GM12875 (cell line): ENCODE measurements around the gene PAFAH1B2.

ENCODE experiments used
- H3K4me3 ChIP-seq: one replicate; pipeline ENCODE4 v1.5.1; 2011; ENCODE audit warnings: low read depth, low read length, control low read depth
- TF ChIP-seq, protein P1 (sequence below): IDR thresholded peaks from 2 replicates; pipeline ENCODE4 v1.5.1; 2011; ENCODE audit warnings: low read depth, mild to moderate bottlenecking, control low read depth, inconsistent platforms, low read length, moderate library complexity, borderline replicate concordance; ENCODE audit not compliant: insufficient read depth

PAFAH1B2 gene

GRCh38 chr11:117212697-117213355 lies 68.7 kb downstream of the PAFAH1B2 start:
- H3K4me3 ChIP-seq: no peak overlapping the region
- TF ChIP-seq, protein P1, sequence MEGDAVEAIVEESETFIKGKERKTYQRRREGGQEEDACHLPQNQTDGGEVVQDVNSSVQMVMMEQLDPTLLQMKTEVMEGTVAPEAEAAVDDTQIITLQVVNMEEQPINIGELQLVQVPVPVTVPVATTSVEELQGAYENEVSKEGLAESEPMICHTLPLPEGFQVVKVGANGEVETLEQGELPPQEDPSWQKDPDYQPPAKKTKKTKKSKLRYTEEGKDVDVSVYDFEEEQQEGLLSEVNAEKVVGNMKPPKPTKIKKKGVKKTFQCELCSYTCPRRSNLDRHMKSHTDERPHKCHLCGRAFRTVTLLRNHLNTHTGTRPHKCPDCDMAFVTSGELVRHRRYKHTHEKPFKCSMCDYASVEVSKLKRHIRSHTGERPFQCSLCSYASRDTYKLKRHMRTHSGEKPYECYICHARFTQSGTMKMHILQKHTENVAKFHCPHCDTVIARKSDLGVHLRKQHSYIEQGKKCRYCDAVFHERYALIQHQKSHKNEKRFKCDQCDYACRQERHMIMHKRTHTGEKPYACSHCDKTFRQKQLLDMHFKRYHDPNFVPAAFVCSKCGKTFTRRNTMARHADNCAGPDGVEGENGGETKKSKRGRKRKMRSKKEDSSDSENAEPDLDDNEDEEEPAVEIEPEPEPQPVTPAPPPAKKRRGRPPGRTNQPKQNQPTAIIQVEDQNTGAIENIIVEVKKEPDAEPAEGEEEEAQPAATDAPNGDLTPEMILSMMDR: no peak

DNA sequence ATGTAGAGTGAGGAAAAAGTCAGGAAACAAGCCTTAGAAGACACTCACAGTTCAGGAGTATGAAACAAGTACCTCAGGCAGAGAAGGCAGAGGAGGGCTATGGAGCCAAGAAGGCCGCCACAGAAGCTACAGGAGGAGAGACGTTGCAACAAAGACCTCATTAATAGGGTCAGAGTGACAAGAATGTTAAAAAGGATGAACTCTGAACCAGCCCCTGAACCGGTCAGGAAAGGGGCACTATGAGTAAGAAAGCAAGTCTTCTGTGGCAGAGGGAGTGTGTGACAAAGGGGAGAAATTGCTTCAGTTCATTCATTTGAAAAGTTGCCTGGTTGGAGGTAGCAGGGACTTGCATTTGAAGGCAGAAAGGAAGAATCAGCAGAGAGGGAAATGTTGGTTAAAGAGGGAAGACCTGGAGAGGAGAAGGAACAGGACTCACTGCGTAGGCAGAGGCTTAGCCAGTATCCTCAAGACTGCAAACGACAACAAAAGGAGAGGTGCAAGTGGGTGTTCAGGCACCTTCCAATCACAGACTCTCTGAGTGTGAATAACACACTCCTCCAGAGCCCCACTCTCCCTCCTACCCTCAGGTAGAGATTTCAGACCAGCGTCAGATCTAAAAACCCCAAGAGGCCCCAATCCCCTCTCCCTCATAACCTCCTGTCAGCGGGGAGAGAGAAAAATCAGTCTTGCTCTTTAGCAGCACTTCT lies 70.5 kb downstream of the PAFAH1B2 start:
- H3K4me3 ChIP-seq: no peak overlapping the region
- TF ChIP-seq, protein P1: no peak

- H3K4me3 ChIP-seq: no peak overlapping the region
- TF ChIP-seq, protein P1: no peak
Measured at GRCh38 chr11:117217141-117218084, 73.3 kb downstream of the PAFAH1B2 start.

DNA sequence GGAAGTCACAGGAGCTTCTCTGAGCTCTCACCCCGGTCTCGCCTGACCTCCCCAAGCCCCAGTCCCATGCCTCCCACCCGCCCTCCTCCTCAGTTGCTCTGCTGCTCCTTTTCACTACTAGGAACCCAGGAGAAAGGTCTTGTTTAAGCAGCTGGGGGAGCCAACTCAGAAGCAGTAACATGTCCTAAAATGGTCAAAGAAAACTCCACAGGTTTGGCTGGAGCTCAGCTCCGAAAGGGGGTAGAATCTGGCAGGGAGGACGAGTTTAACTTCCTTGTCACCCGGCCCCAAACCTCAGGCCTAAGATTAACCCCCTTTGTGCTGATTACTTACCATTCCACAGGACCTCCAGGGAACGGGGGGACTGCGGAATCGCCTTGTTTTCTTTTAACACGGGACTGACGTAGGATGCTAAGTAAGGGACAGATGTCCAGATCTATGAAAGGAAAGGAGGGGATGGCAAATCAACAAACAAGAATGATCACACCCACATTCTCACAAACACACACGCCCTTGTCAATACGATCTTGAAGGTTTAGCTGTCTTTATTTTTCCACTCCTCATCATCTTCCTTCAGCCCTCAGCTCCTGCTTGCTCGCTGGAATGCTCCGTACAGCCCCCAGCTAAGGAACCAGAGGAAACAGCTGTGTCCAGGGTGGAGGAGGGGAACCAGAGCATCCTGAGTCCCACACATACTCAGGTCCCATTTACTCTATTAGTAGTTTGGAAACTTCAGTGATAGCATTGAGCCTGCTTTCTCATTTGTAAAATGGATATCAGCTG lies 74.2 kb downstream of the PAFAH1B2 start:
- TF ChIP-seq, protein P1: no peak
- no peak overlapping the region for H3K4me3 ChIP-seq

DNA sequence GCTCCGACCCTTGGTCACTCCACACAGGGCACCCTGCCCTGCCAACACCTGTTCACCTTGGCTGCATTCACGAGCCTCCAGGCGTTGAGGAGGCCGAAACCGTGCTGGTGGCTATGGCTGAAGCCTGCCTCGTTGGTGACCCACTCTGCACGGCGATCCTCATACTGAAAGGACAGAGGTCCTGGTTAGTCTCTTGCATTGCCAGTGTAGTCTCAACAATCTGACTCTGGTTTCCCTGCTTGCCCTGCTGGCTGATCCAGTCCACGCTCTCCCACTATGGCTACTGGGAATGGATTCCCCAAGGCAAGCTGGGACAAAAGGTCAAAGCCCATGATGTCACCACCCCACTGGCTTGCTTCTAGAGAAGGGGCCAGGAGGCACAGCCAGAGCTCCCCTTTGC lies 74.9 kb downstream of the PAFAH1B2 start:
- H3K4me3 ChIP-seq: no peak overlapping the region

GRCh38 chr11:117219455-117219854 lies 75.4 kb downstream of the PAFAH1B2 start:
- TF ChIP-seq, protein P1: no peak

More for the DNA sequence above, 74.9 kb downstream of the PAFAH1B2 start:
- TF ChIP-seq, protein P1: no peak

More at GRCh38 chr11:117219455-117219854, 75.4 kb downstream of the PAFAH1B2 start:
- H3K4me3 ChIP-seq: no peak overlapping the region
